WI38 (cell line): ENCODE results near the gene DSCAML1.
A peak's percentile ranks its signal among the peaks of the same experiment; 100 is the strongest.

Experiments
- H3K4me3 ChIP-seq: 2 replicates; pipeline ENCODE4 v1.5.1; 2011; ENCODE audit warnings: low read depth, mild to moderate bottlenecking, control low read depth, low read length
- CTCF ChIP-seq: IDR thresholded peaks from 2 replicates; pipeline ENCODE4 v1.5.1; 2012; ENCODE audit warnings: low read depth, mild to moderate bottlenecking, control low read depth, low read length

Gene DSCAML1

GRCh38 chr11:117449111-117449693, 347.8 kb downstream of the DSCAML1 start:
- H3K4me3 ChIP-seq = no peak overlapping the region
- no peak for TF ChIP-seq CTCF

GRCh38 chr11:117444711-117445658, 352.0 kb downstream of the DSCAML1 start:
- no peak overlapping the region for H3K4me3 ChIP-seq
- no peak for TF ChIP-seq CTCF

- TF ChIP-seq CTCF = no peak
Measured at GRCh38 chr11:117444256-117444655, 352.8 kb downstream of the DSCAML1 start.

GRCh38 chr11:117443266-117444186, 353.5 kb downstream of the DSCAML1 start:
- H3K4me3 ChIP-seq = no peak overlapping the region

More at GRCh38 chr11:117444256-117444655, 352.8 kb downstream of the DSCAML1 start:
- H3K4me3 ChIP-seq = no peak overlapping the region

GRCh38 chr11:117442869-117443239, 354.2 kb downstream of the DSCAML1 start:
- no peak overlapping the region for H3K4me3 ChIP-seq
- TF ChIP-seq CTCF = no peak

More at GRCh38 chr11:117443266-117444186, 353.5 kb downstream of the DSCAML1 start:
- TF ChIP-seq CTCF = peak; percentile 47

GRCh38 chr11:117442049-117442868, 354.8 kb downstream of the DSCAML1 start:
- no peak overlapping the region for H3K4me3 ChIP-seq
- no peak for TF ChIP-seq CTCF
